K562 (cell line): ENCODE data around the gene POLR2L. TPM values are rescaled to one million over a fixed set of nuclear protein-coding genes. Genes with fewer than 3 reads are reported as not detected.

ENCODE experiments used
- ATAC-seq: fragments of 200-7000 bp; cut with Tn5 transposase; 3 replicates; pipeline ENCODE4 v1.9.1; 2020; ENCODE audit warnings: moderate library complexity
- BruUV-seq: library from RNA; stranded (reverse); fragments of 400-500 nt; replicated peaks from 2 replicates; lab custom pipeline; 2021; lab: Mats Ljungman, UMichigan
- CTCF ChIA-PET: fragments of 300-600 bp; formaldehyde crosslinking; extraction: SDS; loops from one replicate; lab custom pipeline; 2021; ENCODE audit warnings: low intra/inter-chr PET ratio; lab: Yijun Ruan, JAX
- POLR2A ChIA-PET: fragments of 300-600, 350-650 bp; sonication (Branson Sonifier 250); formaldehyde crosslinking; extraction: SDS; loops from one replicate; lab custom pipeline; 2021; ENCODE audit warnings: antibody characterized with exemption, inconsistent platforms; lab: Yijun Ruan, JAX
- DNase-seq, 4 experiments: peaks; one replicate each; pipeline versions ENCODE4 v3.0.0 to v3.0.0-alpha.2; 2011 to 2018; ENCODE audit warnings: low spot score in 3 of 4, mixed read lengths in 3 of 4; ENCODE audit errors: extremely low read depth in 1 of 4
- FAIRE-seq: peaks from 2 replicates; lab custom pipeline; 2011; peaks lifted over from hg19 to GRCh38; lab: Jason Lieb, UNC
- H2AFZ ChIP-seq: 2 replicates; pipeline ENCODE4 v1.6.0; 2011; ENCODE audit warnings: low read depth, low read length, control low read depth, inconsistent platforms
- H3K27ac ChIP-seq: fragments of 200-600 bp; 3 replicates; pipeline ENCODE4 v1.8.0; 2011; ENCODE audit warnings: low read depth, mild to moderate bottlenecking, control low read depth, inconsistent platforms, low read length, moderate library complexity, mixed read lengths; ENCODE audit errors: extremely low read depth
- H3K27me3 ChIP-seq, 2 experiments: fragments of 300-600 bp in 1 of 2; 2 replicates in 1 of 2; 3 replicates in 1 of 2; pipeline versions ENCODE4 v1.6.0 to v1.8.0; 2011; ENCODE audit warnings: inconsistent platforms in 2 of 2, low read length in 2 of 2, mild to moderate bottlenecking in 1 of 2, mixed read lengths in 1 of 2, moderate library complexity in 1 of 2; ENCODE audit not compliant: control insufficient read depth in 2 of 2, insufficient read depth in 2 of 2
- H3K36me3 ChIP-seq: fragments of 300-600 bp; 3 replicates; pipeline ENCODE4 v1.8.0; 2011; ENCODE audit warnings: mild to moderate bottlenecking, low read length, inconsistent platforms; ENCODE audit not compliant: control insufficient read depth, insufficient read depth
- H3K4me1 ChIP-seq, 2 experiments: fragments of 200-600 bp in 1 of 2; replicated peaks in 1 of 2; 2 replicates in 1 of 2; 3 replicates in 1 of 2; pipeline versions ENCODE4 v1.5.1 to v1.8.0; 2011; ENCODE audit warnings: inconsistent platforms in 2 of 2, low read length in 2 of 2, mild to moderate bottlenecking in 1 of 2, mixed read lengths in 1 of 2, moderate library complexity in 1 of 2; ENCODE audit not compliant: control insufficient read depth in 2 of 2, insufficient read depth in 2 of 2
- H3K4me2 ChIP-seq: 2 replicates; pipeline ENCODE4 v1.6.1; 2011; ENCODE audit warnings: low read length, control low read depth, inconsistent platforms, mixed read lengths; ENCODE audit not compliant: insufficient read depth
- H3K4me3 ChIP-seq: fragments of 200-600 bp; sonication (generic), shearing (Covaris generic); 2 replicates; pipeline ENCODE4 v1.5.1; 2016; ENCODE audit warnings: control low read depth, inconsistent platforms
- H3K79me2 ChIP-seq: fragments of 200-600 bp; 3 replicates; pipeline ENCODE4 v1.8.0; 2011; ENCODE audit warnings: low read length, inconsistent platforms; ENCODE audit not compliant: control insufficient read depth, insufficient read depth
- H3K9ac ChIP-seq, 2 experiments: 2 replicates each; pipeline versions ENCODE4 v1.6.0 to v1.6.1; 2011; ENCODE audit warnings: low read depth in 2 of 2, low read length in 2 of 2, control low read depth in 1 of 2, inconsistent platforms in 1 of 2, mild to moderate bottlenecking in 1 of 2, mixed read lengths in 1 of 2; ENCODE audit not compliant: insufficient read depth in 1 of 2
- H3K9me1 ChIP-seq: one replicate; pipeline ENCODE4 v1.6.0; 2011; ENCODE audit warnings: inconsistent platforms, mild to moderate bottlenecking, low read length, moderate library complexity; ENCODE audit not compliant: control insufficient read depth, insufficient read depth
- H3K9me3 ChIP-seq: replicated peaks from 2 replicates; pipeline ENCODE4 v1.5.1; 2011; ENCODE audit warnings: low read depth, low read length, inconsistent platforms; ENCODE audit not compliant: control insufficient read depth, insufficient read depth
- H4K20me1 ChIP-seq: replicated peaks from 2 replicates; pipeline ENCODE4 v1.6.1; 2011; ENCODE audit warnings: low read length, inconsistent platforms, mixed read lengths; ENCODE audit not compliant: control insufficient read depth, insufficient read depth
- BHLHE40 ChIP-seq: IDR thresholded peaks from 2 replicates; pipeline ENCODE4 v1.6.1; 2011; ENCODE audit warnings: low read length, improper control_type of control experiment
- FOXA1 ChIP-seq: fragments of 450-650 bp; IDR thresholded peaks from 2 replicates; pipeline ENCODE4 v1.6.1; 2016; ENCODE audit warnings: mild to moderate bottlenecking, borderline replicate concordance
- GABPA ChIP-seq: fragments of 200-800 bp; sonication (Bioruptor generic); conservative IDR thresholded peaks from 2 replicates; pipeline ENCODE4 v1.6.1; 2016; ENCODE audit warnings: low read depth, missing genetic modification characterization, missing compliant biosample characterization
- MYC ChIP-seq, 2 experiments: fragments of 250-450 bp in 1 of 2; sonication (Bioruptor Pico) in 1 of 2; IDR thresholded peaks; 2 replicates each; pipeline versions ENCODE4 v1.5.1 to v1.6.1; 2012 to 2021; ENCODE audit warnings: low read depth in 2 of 2, borderline replicate concordance in 1 of 2, improper control_type of control experiment in 1 of 2, low read length in 1 of 2, mild to moderate bottlenecking in 1 of 2, moderate library complexity in 1 of 2
- MYNN ChIP-seq, 2 experiments: sonication (generic); formaldehyde crosslinking in 1 of 2; IDR thresholded peaks; 2 replicates each; pipeline versions ENCODE4 v1.5.0 to v1.6.1; 2016 to 2020; ENCODE audit warnings: antibody characterized with exemption in 1 of 2, missing genetic modification reagents in 1 of 2
- NFIC ChIP-seq: fragments of 450-650 bp; IDR thresholded peaks from 2 replicates; pipeline ENCODE4 v1.6.1; 2017; ENCODE audit warnings: mild to moderate bottlenecking, inconsistent platforms
- NRF1 ChIP-seq, 2 experiments: fragments of 450-650 bp; IDR thresholded peaks in 1 of 2; conservative IDR thresholded peaks in 1 of 2; 2 replicates each; pipeline ENCODE4 v1.6.1; 2014; ENCODE audit warnings: mild to moderate bottlenecking in 2 of 2
- SPI1 ChIP-seq: IDR thresholded peaks from 2 replicates; pipeline ENCODE4 v1.6.1; 2011; ENCODE audit warnings: low read depth, low read length, control low read depth, borderline replicate concordance
- ZNF551 ChIP-seq: fragments of 250-450 bp; sonication (Bioruptor Pico); IDR thresholded peaks from 2 replicates; pipeline ENCODE4 v1.5.0; 2021; ENCODE audit warnings: mild to moderate bottlenecking, moderate library complexity
- ZSCAN32 ChIP-seq: fragments of 450-650 bp; formaldehyde crosslinking; IDR thresholded peaks from 2 replicates; pipeline ENCODE4 v1.4.0; 2020; ENCODE audit warnings: mild to moderate bottlenecking, moderate library complexity
- WGBS: fragments of 100-300 bp; shearing (Covaris generic); methylation state at CpG from one replicate; pipeline ENCODE4 v1.1.6; 2016; ENCODE audit warnings: low coverage, mixed read lengths; ENCODE audit not compliant: insufficient coverage; ENCODE audit errors: missing lambda C conversion rate; 5-methylcytosine and 5-hydroxymethylcytosine counted together
- in situ Hi-C: fragments of 300-500 bp; cut with MboI; formaldehyde crosslinking; loops from 4 replicates; pipeline ENCODE4 v1.15.0; 2018; ENCODE audit warnings: inconsistent platforms, mixed read lengths
- intact Hi-C: fragments of 100-400 bp; cut with micrococcal nuclease; formaldehyde crosslinking; loops from 2 replicates; pipeline ENCODE4 v1.14.2; 2022
- polyA plus RNA-seq, 8 experiments: library from polyadenylated mRNA; depleted of rRNA in 4 of 8; stranded (reverse) in 5 of 8; unstranded in 3 of 8; fragments of >200 nt; fragmentation: Nextera tagmentation in 2 of 8; fragmentation: Illumina TruSeq in 1 of 8; extraction: Ambion mirVana in 2 of 8; extraction: Trizol in 1 of 8; gene quantifications; 2 replicates each; pipeline versions ENCODE4 v1.2.1 to v1.2.3, GENCODE V29; 2011 to 2014; ENCODE audit warnings: inconsistent platforms in 1 of 8, missing spikeins in 1 of 8
- total RNA-seq, 7 experiments: library from RNA; depleted of rRNA in 6 of 7; stranded (reverse); fragments of >200 nt in 6 of 7; fragmentation: Illumina TruSeq in 2 of 7; extraction: Trizol in 2 of 7; gene quantifications; 2 replicates each; pipeline versions ENCODE4 v1.2.1 to v1.2.3, GENCODE V29; 2011 to 2021; ENCODE audit warnings: low replicate concordance in 1 of 7
- TF ChIP-seq, protein P1 (sequence below): sonication (generic); formaldehyde crosslinking; IDR thresholded peaks from 2 replicates; pipeline ENCODE4 v1.9.0; 2022; ENCODE audit warnings: mild to moderate bottlenecking, missing genetic modification reagents
- TF ChIP-seq, protein P2 (sequence below): fragments of 450-650 bp; IDR thresholded peaks from 2 replicates; pipeline ENCODE4 v1.6.1; 2016; ENCODE audit warnings: low read depth, mild to moderate bottlenecking, moderate library complexity
- TF ChIP-seq, protein P3 (sequence below), 2 experiments: fragments of 450-650 bp; conservative IDR thresholded peaks; 2 replicates each; pipeline ENCODE4 v1.6.1; 2017; ENCODE audit warnings: mild to moderate bottlenecking in 2 of 2, moderate library complexity in 2 of 2

Gene POLR2L
- total and polyA plus RNA-seq, 9 of the 15 experiments (the other 6 are each of a cell fraction or from before 2014, with no cell fraction given): 38.3 to 688 (median 108) TPM

DNA sequence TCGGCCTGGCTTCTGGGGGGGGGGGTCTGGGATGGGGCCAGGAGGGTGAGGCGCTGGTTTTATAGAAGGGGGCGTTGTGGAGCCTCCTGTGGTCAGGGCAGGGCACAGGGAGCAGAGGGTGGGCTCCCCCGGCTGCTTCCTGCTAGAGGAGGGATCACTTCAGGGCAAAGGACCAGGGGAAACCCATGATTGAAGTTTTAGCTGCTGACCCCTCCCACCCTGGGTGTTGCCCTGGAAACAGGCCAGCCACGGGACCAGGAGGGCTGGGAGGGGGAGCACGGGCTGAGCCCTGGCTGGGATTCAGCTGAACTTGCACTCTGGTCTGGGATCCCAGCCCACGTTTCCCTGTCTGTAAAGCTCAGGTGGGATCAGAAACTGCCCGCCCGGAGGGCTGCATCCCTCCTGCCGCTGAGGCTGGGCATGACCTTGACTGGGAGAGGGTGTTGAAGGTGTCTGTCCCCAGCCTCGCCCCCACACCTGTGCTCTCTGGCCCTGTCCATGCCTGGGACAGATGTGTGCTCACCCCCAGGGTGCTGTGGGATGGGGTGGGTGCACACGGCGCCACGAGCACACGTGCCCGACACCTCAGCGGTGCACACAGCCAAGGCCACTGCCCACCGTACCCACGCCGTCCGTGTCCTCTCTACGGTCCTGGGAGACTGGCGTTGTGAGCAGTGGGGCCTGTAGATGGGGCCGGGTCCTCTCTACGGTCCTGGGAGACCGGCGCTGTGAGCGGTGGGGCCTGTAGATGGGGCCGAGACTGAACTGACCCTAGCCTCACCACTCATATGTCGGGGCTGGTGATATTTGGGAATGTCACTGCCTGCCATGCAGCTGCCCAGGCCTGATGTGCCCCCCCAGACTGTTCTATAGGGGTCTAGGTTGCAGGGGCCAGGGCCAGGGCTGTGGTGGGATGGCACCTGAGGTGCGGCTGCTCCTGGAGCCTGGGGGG lies 2.6 kb upstream of the POLR2L start (continued):
- peak; percentile 74 for TF ChIP-seq NFIC

- no peak for FAIRE-seq
- Histone ChIP-seq H3K4me3 (peak overlapping the region; percentile 98), H3K4me1 (peaks cover 27 to 83% of the 10 kb centered on the region in 2 experiments), H3K9me3 (no peaks in the 10 kb centered on the region), H3K4me2 (peak overlapping the region; percentile 60), H3K9ac (peak overlapping the region; percentile 91 to 93; a peak in 3 of 4 replicates), H3K36me3 (peaks cover 23% of the 10 kb centered on the region; the same call in 1 of the 3 replicates), H3K27me3 (no peaks in the 10 kb centered on the region), H3K27ac (peak overlapping the region; percentile 98; the same call in 2 of the 3 replicates), H3K9me1 (peaks cover 4% of the 10 kb centered on the region), H2AFZ (no peak overlapping the region), H4K20me1 (no peaks in the 10 kb centered on the region; the same call in 1 of the 2 replicates), H3K79me2 (peaks cover 46% of the 10 kb centered on the region)
- BruUV-seq: TSS peak; percentile 36
- in situ Hi-C loops: no loop called here
- ChIA-PET POLR2A (interaction anchor here (0.7 to 5.2 kb wide), 5 partner anchors 11 to 166 kb away, joined by 3 to 36 read pairs (median 4); partner anchors contain the start of gene PNPLA2), CTCF (no interaction called here)
- ATAC-seq: no peak
- intact Hi-C loops: loop anchor here (2.0 to 10.0 kb wide), 2 partner anchors 35 to 71 kb away; partner anchors contain the start of genes CHID1 and RPLP2
- 35% methylated on average over 17 of the region's 25 CpGs for WGBS
- peak; percentile 49 to 68 (median 58) for DNase-seq
- TF ChIP-seq, protein P1, sequence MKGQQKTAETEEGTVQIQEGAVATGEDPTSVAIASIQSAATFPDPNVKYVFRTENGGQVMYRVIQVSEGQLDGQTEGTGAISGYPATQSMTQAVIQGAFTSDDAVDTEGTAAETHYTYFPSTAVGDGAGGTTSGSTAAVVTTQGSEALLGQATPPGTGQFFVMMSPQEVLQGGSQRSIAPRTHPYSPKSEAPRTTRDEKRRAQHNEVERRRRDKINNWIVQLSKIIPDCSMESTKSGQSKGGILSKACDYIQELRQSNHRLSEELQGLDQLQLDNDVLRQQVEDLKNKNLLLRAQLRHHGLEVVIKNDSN (CRISPR knock-in tag): peak; percentile 51
- TF ChIP-seq ZNF551 (CRISPR knock-in tag): no peak
- TF ChIP-seq SPI1: peak; percentile 51; the same call in 1 of the 2 replicates
- peak; percentile 78 for TF ChIP-seq BHLHE40
- TF ChIP-seq, protein P2, sequence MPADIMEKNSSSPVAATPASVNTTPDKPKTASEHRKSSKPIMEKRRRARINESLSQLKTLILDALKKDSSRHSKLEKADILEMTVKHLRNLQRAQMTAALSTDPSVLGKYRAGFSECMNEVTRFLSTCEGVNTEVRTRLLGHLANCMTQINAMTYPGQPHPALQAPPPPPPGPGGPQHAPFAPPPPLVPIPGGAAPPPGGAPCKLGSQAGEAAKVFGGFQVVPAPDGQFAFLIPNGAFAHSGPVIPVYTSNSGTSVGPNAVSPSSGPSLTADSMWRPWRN: peak; percentile 75
- no peak for TF ChIP-seq FOXA1
- no peak for TF ChIP-seq ZSCAN32 (CRISPR knock-in tag)
- TF ChIP-seq MYC (IDR thresholded peaks at IDR 0.05; ENCODE audit: low read depth, low read length): peak; percentile 52; the same call in 1 of the 2 replicates
- peak; percentile 22; the same call in 1 of the 2 replicates for TF ChIP-seq MYC (CRISPR knock-in tag; IDR thresholded peaks at IDR 0.05; ENCODE audit: borderline replicate concordance, low read depth)
- TF ChIP-seq MYNN (IDR thresholded peaks at IDR 0.05): no peak
- no peak for TF ChIP-seq MYNN (CRISPR knock-in tag; IDR thresholded peaks at IDR 0.05)
- TF ChIP-seq NRF1 (conservative IDR thresholded peaks at IDR 0.05 in 1 of 2, IDR thresholded peaks at IDR 0.05 in 1 of 2): no peak
- TF ChIP-seq, protein P3, sequence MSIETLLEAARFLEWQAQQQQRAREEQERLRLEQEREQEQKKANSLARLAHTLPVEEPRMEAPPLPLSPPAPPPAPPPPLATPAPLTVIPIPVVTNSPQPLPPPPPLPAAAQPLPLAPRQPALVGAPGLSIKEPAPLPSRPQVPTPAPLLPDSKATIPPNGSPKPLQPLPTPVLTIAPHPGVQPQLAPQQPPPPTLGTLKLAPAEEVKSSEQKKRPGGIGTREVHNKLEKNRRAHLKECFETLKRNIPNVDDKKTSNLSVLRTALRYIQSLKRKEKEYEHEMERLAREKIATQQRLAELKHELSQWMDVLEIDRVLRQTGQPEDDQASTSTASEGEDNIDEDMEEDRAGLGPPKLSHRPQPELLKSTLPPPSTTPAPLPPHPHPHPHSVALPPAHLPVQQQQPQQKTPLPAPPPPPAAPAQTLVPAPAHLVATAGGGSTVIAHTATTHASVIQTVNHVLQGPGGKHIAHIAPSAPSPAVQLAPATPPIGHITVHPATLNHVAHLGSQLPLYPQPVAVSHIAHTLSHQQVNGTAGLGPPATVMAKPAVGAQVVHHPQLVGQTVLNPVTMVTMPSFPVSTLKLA (conservative IDR thresholded peaks at IDR 0.05): peak in 1 of 2 experiments; percentile 75
- peak; percentile 53; the same call in 1 of the 2 replicates for TF ChIP-seq GABPA (tag)
Measured at GRCh38 chr11:843818-844692, 1.7 kb upstream of the POLR2L start.
